Activated CD8-positive, alpha-beta T cell treated with anti-CD3 and anti-CD28 coated beads for 36 hours (primary cell): ENCODE data around the gene INPP5A. TPM values are rescaled to one million over a fixed set of nuclear protein-coding genes. Genes with fewer than 3 reads are reported as not detected.
"Not testable (repeated sequence)": the region's sequence is repeated elsewhere in the genome, so short reads cannot be mapped to it uniquely, and the experiment has no call there.

Experiments
- ATAC-seq: fragments of 200-7000 bp; cut with Tn5 transposase; one replicate; pipeline ENCODE4 v1.10.0; 2021; ENCODE audit warnings: mild to moderate bottlenecking, moderate library complexity
- CTCF ChIA-PET: fragments of 350-600 bp; sonication (Branson Sonifier 250); formaldehyde crosslinking; loops from one replicate; lab custom pipeline; 2021; ENCODE audit warnings: antibody characterized with exemption; lab: Charles Lee
- POLR2A ChIA-PET: fragments of 350-600 bp; sonication (Branson Sonifier 250); formaldehyde crosslinking; loops from one replicate; lab custom pipeline; 2021; ENCODE audit warnings: antibody characterized with exemption; lab: Charles Lee
- DNase-seq: peaks from one replicate; pipeline ENCODE4 v3.0.0-alpha.2; 2020
- H3K27ac Mint-ChIP-seq: one replicate; pipeline ENCODE4 v1.8.0; 2021; ENCODE audit warnings: mild to moderate bottlenecking, mixed read lengths
- H3K27me3 Mint-ChIP-seq: one replicate; pipeline ENCODE4 v1.8.0; 2021; ENCODE audit warnings: mixed read lengths
- H3K36me3 Mint-ChIP-seq: one replicate; pipeline ENCODE4 v1.8.0; 2021; ENCODE audit warnings: low read depth, mixed read lengths
- H3K4me1 Mint-ChIP-seq: one replicate; pipeline ENCODE4 v1.8.0; 2021; ENCODE audit warnings: low read depth, mixed read lengths
- H3K4me3 Mint-ChIP-seq: one replicate; pipeline ENCODE4 v1.8.0; 2021; ENCODE audit warnings: mild to moderate bottlenecking, moderate library complexity, mixed read lengths
- H3K9me3 Mint-ChIP-seq: one replicate; pipeline ENCODE4 v1.8.0; 2021; ENCODE audit warnings: mixed read lengths
- intact Hi-C: fragments of 100-400 bp; cut with micrococcal nuclease; formaldehyde crosslinking; loops from one replicate; pipeline ENCODE4 v1.10.0; 2022
- total RNA-seq, 2 experiments: library from RNA; stranded (reverse); gene quantifications; one replicate each; pipeline ENCODE4 v1.2.3, GENCODE V29; 2021
- TF ChIP-seq, protein P1 (sequence below): fragments of 200-600 bp; IDR thresholded peaks from one replicate; pipeline ENCODE4 v1.8.0; 2022; ENCODE audit warnings: antibody characterized with exemption, mild to moderate bottlenecking

The INPP5A gene
- total RNA-seq, 2 experiments from 2014 or later = 9.6 to 10.4 TPM

GRCh38 chr10:132742167-132742836 lies 204.7 kb downstream of the INPP5A start:
- intact Hi-C loops = no loop called here
- H3K27ac Mint-ChIP-seq = no peak overlapping the region
- H3K36me3 Mint-ChIP-seq = no peaks in the 10 kb centered on the region
- H3K4me1 Mint-ChIP-seq = no peaks in the 10 kb centered on the region
- no peak for DNase-seq
- H3K9me3 Mint-ChIP-seq = no peaks in the 10 kb centered on the region
- no peak overlapping the region for H3K4me3 Mint-ChIP-seq
- no peaks in the 10 kb centered on the region for H3K27me3 Mint-ChIP-seq
- no peak for ATAC-seq
- TF ChIP-seq, protein P1, sequence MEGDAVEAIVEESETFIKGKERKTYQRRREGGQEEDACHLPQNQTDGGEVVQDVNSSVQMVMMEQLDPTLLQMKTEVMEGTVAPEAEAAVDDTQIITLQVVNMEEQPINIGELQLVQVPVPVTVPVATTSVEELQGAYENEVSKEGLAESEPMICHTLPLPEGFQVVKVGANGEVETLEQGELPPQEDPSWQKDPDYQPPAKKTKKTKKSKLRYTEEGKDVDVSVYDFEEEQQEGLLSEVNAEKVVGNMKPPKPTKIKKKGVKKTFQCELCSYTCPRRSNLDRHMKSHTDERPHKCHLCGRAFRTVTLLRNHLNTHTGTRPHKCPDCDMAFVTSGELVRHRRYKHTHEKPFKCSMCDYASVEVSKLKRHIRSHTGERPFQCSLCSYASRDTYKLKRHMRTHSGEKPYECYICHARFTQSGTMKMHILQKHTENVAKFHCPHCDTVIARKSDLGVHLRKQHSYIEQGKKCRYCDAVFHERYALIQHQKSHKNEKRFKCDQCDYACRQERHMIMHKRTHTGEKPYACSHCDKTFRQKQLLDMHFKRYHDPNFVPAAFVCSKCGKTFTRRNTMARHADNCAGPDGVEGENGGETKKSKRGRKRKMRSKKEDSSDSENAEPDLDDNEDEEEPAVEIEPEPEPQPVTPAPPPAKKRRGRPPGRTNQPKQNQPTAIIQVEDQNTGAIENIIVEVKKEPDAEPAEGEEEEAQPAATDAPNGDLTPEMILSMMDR = no peak
- ChIA-PET CTCF (no interaction called here), POLR2A (no interaction called here)

- POLR2A ChIA-PET = no interaction called here
- intact Hi-C loops = no loop called here
- no peak overlapping the region for H3K4me3 Mint-ChIP-seq
- no peak overlapping the region for H3K27ac Mint-ChIP-seq
- ATAC-seq (no peak), DNase-seq (no peak)
- no peaks in the 10 kb centered on the region for H3K36me3 Mint-ChIP-seq
- no peaks in the 10 kb centered on the region for H3K27me3 Mint-ChIP-seq
- no peaks in the 10 kb centered on the region for H3K9me3 Mint-ChIP-seq
- H3K4me1 Mint-ChIP-seq = no peaks in the 10 kb centered on the region
- CTCF ChIA-PET = no interaction called here
- TF ChIP-seq, protein P1 = no peak
Measured at GRCh38 chr10:132742837-132743194, 205.2 kb downstream of the INPP5A start.

DNA sequence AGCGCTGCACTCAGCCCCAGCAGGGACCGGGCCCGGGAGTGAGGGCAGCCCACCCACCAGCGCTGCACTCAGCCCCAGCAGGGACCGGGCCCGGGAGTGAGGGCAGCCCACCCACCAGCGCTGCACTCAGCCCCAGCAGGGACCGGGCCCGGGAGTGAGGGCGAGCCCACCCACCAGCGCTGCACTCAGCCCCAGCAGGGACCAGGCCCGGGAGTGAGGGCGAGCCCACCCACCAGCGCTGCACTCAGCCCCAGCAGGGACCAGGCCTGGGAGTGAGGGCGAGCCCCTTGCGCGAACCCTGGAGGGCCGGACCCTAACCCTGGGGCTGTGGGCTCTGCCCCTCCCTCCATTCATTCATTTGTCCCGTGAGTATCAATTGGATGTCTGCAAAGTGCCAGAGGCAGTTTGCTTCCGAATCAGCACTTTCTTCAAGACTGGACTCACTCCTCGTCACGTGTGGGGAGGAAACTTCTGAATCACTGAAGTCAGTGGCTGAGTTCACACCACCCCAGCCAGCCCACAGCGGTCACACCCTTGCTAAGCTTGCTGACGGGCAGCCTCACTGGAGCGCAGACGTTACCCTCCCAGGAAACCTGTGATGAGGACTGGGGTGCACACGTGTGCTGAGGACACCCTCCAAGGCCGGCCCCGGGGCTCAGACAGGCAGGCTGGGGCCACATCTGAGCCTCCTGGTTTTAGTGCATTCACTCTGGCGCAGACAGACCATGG lies 205.8 kb downstream of the INPP5A start:
- ATAC-seq, H3K27ac Mint-ChIP-seq, POLR2A ChIA-PET, H3K4me1 Mint-ChIP-seq, intact Hi-C loops, H3K4me3 Mint-ChIP-seq, H3K36me3 Mint-ChIP-seq, H3K9me3 Mint-ChIP-seq, H3K27me3 Mint-ChIP-seq, DNase-seq, CTCF ChIA-PET: not testable (repeated sequence)

GRCh38 chr10:132743925-132744490 lies 206.4 kb downstream of the INPP5A start:
- Mint-ChIP-seq H3K27ac (no peak overlapping the region), H3K27me3 (no peaks in the 10 kb centered on the region)

DNA sequence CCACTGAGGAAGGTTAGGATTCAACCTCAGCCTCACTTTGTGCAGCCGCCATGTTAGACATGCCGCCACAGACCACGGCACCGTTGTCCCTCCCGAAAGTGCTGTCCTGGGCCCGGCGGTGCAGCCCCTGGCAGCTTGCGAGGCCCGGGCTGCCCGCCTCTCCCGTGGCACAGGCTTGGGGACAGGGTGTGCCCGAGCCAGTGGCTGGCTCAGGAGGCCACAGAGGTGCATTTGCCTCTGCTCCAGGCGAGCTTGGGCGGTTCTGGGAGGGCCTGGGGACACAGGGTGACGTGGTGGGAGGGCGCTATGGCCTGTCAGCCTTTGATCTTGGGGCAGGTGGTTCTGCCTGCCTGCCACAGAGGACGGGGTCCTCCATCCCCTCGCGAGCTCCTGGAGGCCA lies 207.3 kb downstream of the INPP5A start:
- H3K4me3 Mint-ChIP-seq = no peak overlapping the region
- TF ChIP-seq, protein P1 = no peak
- H3K36me3 Mint-ChIP-seq = no peaks in the 10 kb centered on the region

More at GRCh38 chr10:132743925-132744490, 206.4 kb downstream of the INPP5A start:
- ATAC-seq (no peak), DNase-seq (no peak)
- H3K9me3 Mint-ChIP-seq = no peaks in the 10 kb centered on the region
- intact Hi-C loops = no loop called here
- TF ChIP-seq, protein P1 = no peak
- H3K4me1 Mint-ChIP-seq = no peaks in the 10 kb centered on the region
- no peak overlapping the region for H3K4me3 Mint-ChIP-seq
- CTCF ChIA-PET = no interaction called here
- POLR2A ChIA-PET = no interaction called here
- no peaks in the 10 kb centered on the region for H3K36me3 Mint-ChIP-seq

More for the DNA sequence above, 207.3 kb downstream of the INPP5A start:
- no peaks in the 10 kb centered on the region for H3K27me3 Mint-ChIP-seq
- H3K9me3 Mint-ChIP-seq = no peaks in the 10 kb centered on the region
- DNase-seq (no peak), ATAC-seq (no peak)
- H3K4me1 Mint-ChIP-seq = no peaks in the 10 kb centered on the region
- H3K27ac Mint-ChIP-seq = no peak overlapping the region
- ChIA-PET POLR2A (no interaction called here), CTCF (no interaction called here)
- intact Hi-C loops = no loop called here
